Caki2 (cell line): ENCODE measurements around the gene ZNF831. TPM values are rescaled to one million over a fixed set of nuclear protein-coding genes. Genes with fewer than 3 reads are reported as not detected.
A peak's percentile ranks its signal among the peaks of the same experiment; 100 is the strongest.

Source experiments
- DNase-seq: peaks from one replicate; pipeline ENCODE4 v3.0.0-alpha.2; 2015; ENCODE audit warnings: low read depth
- in situ Hi-C: cut with HindIII; loops from 2 replicates; pipeline ENCODE4 v1.10.0; 2016; ENCODE audit warnings: low sequenced_read_pairs, low pct_unique_long_range_greater_than_20kb, mixed read lengths
- total RNA-seq: library from RNA; depleted of rRNA; stranded (reverse); fragments of >200 nt; shearing (Covaris generic); gene quantifications from 2 replicates; pipeline ENCODE4 v1.2.3, GENCODE V29; 2014; ENCODE audit warnings: low replicate concordance

Gene ZNF831
- total RNA-seq, 1 experiment from 2014 or later: not detected

GRCh38 chr20:59170406-59171349, 7.1 kb downstream of the ZNF831 start:
- DNase-seq: no peak
- in situ Hi-C loops: no loop called here

GRCh38 chr20:59171986-59172385, 8.4 kb downstream of the ZNF831 start:
- no peak for DNase-seq
- in situ Hi-C loops: no loop called here

GRCh38 chr20:59173938-59174491, 10.4 kb downstream of the ZNF831 start:
- in situ Hi-C loops: no loop called here
- no peak for DNase-seq

DNA sequence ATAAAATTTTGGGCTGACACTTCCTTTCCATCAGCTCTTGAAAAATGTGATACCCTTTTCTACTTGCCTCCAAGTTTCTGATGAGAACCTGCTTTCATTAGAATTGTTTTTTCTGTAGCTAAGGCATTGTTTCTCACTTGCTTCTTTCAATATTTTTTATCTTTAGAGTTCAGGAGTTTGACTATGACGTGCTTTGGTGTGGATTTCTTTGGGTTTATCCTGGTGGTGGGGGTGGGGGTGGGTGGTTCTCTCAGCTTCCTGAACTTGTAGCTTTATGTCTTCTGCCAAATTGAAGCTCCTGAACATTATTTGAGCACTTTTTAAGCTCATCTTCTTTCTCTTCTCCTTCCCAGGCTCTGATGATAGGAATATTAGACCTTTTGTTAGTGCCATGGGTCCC, 11.4 kb downstream of the ZNF831 start:
- no peak for DNase-seq
- in situ Hi-C loops: no loop called here

DNA sequence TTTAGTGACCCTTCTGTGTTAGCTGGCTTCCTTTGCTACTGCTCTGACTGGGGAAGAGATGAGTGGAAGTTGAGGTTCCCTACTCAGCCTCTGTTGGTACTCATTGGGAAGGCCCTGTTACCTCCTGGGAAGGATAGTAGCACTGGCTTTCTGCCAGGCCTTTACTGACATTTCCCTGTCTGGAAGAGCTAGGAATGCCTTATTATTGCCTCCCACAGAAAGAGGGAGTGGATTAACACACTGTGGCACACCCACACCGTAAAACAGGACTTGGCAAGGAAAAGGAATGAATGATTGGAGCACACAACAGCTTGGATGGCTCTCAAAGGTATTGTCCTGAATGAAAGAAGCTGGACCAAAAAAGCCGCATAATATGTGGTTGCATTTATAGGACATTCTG, 12.2 kb downstream of the ZNF831 start:
- in situ Hi-C loops: no loop called here
- no peak for DNase-seq

DNA sequence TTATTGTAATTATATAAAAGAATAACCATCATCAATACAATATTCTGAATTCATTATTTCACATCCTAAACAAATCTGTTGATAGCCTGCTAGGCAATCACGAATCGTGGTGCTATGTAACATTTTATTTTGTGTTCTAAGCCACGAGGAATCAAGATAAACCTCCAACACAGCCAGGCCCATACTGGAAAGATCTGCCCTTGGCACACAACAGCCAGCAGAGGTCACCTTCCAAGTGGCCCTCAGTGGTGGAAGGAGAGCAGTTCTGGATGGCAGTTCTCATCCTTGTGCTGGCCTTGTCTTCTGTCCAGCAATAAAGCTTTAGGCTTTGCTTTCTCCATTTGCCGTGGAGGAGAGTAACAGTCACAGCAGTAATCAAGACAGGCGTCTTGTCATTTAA, 13.2 kb downstream of the ZNF831 start:
- no peak for DNase-seq

GRCh38 chr20:59177266-59178250, 13.9 kb downstream of the ZNF831 start:
- no peak for DNase-seq
- in situ Hi-C loops: no loop called here

More for the DNA sequence above, 13.2 kb downstream of the ZNF831 start:
- in situ Hi-C loops: no loop called here

- in situ Hi-C loops: no loop called here
- DNase-seq: no peak
These were observed 15.5 kb downstream of the ZNF831 start for GRCh38 chr20:59178983-59179595.

DNA sequence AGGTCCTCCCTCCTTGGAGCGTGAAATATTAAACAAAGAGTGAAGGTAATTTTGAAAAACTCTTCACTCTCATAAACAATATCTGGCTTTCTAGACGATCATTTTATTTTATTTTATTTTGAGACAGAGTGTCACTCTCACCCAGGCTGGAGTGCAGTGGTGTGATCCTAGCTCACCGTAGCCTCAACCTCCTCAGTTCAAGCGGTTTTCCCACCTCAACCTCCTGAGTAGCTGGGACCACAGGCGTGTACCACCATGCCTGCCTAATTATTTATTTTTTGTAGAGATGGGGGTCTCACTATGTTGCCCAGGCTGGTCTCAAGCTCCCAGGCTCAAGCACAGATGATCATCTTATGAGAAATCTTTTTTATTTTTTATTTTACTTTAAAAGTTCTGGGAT, 16.4 kb downstream of the ZNF831 start:
- no peak for DNase-seq
- in situ Hi-C loops: no loop called here

DNA sequence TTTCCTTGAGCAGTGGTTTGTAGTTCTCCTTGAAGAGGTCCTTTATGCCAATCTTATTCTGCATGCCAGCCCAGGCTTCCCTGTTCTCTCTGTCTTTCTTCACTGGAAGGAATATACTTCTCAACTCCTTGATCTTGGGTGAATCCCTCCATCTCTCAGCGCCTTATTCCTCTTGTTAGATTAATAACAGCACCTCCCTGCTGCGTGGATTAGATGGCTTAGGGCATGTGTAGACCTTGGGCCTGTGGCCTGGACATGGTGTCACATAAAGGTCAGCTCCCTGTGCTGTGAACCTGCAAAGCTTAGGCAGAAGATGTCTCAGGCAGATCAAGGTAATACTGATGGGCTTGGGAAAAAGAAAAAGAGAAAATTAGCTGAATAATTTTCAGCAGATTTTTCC, 18.3 kb downstream of the ZNF831 start:
- no peak for DNase-seq
- in situ Hi-C loops: no loop called here

DNA sequence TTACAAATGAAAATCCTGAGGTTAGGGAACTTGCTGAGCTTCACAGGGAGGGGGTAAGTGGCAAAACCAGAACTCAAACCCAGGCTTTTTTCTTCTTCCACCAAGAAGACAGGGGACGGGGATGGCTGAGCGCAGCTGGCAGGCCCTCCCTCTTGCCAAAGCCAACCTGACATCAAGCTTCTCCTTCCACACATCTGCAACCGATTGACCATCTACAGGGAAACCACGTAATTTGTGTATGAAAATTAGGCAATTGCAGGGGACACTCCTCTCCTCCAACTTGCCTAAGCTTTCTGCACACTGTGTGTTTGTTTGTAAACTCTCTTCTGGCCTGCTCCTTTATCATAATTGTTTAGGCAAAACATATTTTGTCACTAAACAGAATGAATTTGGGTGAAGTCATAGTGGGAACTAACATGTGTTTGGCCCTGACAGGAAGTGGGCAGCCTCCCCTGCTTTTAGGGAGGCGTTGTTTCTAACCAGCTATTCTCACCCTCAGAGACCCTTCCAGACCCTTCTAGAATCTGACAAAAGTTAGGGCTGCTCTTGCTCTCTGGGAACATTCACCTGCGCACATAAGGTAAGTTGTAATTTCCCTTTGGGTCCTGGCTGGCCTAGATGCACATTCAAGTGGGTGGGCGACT, 18.9 kb downstream of the ZNF831 start:
- in situ Hi-C loops: no loop called here
- no peak for DNase-seq

DNA sequence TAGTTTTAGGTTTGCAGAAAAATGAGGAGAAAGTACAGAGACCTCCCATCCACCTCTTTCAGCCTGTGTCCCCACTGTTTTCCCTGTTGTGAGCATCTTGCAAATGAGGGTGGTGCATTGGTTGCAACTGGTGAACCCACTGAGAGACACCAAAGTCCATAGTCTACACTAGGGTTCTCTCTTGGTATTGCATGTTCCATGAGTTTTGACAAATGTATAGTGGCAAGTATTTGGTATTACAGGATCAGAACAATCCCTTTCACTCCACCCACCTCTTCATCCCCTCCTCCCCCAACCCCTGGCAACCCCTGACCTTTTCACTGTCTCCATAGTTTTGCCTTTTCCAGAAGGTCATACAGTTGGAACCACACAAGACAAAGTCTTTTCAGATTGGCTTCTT, 20.1 kb downstream of the ZNF831 start:
- DNase-seq: no peak
- in situ Hi-C loops: no loop called here

DNA sequence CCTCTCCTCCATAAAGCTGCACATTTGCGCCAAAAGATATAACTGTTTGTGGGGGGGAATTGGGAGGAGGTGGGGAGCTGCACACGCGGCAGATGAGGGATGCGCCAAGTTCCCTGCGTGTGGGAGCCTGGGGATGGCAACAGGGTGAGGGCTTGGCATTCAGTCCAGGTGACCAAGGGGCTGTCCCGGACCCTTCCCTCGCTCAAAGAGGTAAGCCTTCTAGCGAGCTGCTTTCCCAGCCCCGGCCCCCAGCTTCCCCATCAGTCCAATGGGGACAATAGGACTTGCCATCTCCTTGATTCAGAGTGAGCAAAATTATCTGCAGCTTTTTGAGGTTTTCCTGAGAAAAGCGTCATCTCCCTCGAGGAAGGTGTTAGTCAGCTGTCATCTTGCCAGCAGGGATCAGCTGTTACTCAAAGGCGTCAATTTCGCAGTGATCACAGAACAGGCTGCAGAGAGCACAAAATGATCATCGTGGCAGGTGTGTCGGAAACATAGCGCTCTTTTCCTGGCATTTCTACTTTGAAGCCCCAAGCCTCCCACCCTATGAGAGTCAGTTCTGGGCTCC, 21.3 kb downstream of the ZNF831 start:
- in situ Hi-C loops: no loop called here
- DNase-seq: no peak

GRCh38 chr20:59185809-59186208, 22.2 kb downstream of the ZNF831 start:
- peak; percentile 9 for DNase-seq
- in situ Hi-C loops: no loop called here

DNA sequence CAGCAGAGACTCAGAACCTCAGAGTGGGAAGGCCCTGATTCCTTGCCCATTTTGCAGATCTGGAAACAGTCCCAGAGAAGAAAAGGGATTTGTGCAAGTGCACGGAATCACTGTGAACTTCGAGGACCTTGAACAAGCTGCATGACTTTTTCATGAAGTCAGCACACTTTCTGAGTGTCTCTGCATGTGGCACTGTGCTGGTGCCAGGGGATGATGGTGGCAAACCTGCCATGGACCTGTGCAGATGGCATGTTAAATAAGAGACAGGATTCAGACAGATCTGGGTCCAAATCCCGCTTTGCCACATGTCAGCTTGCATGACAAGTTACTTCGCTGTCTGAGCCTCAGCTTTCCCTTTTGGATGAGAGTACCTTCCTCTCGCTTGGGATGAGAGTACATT, 26.8 kb downstream of the ZNF831 start:
- DNase-seq: no peak
- in situ Hi-C loops: no loop called here

DNA sequence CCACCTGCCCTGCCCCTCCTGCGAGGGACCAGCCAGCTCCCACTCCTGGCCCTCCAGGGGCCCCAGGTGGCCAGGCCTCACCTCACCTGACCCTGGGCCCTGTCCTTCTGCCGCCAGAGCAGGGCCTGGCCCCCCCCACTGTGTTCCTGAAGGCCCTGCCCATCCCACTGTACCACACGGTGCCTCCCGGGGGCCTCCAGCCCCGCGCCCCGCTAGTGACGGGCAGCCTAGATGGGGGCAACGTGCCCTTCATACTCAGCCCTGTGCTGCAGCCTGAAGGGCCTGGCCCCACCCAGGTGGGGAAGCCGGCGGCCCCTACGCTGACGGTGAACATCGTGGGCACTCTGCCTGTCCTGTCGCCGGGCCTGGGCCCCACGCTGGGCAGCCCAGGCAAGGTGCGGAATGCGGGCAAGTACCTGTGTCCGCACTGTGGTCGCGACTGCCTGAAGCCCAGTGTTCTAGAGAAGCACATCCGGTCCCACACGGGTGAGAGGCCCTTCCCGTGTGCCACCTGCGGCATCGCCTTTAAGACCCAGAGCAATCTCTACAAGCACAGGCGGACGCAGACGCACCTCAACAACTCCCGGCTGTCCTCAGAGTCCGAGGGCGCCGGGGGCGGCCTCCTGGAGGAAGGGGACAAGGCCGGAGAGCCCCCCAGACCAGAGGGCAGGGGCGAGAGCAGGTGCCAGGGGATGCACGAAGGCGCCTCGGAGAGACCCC, 27.6 kb downstream of the ZNF831 start:
- DNase-seq: no peak
- in situ Hi-C loops: no loop called here
